NCI-H82 treated with DMSO at 0.1 percent for 48 hours (cell line): Measurements from ENCODE around the gene SCUBE1.

Source experiments
- DNase-seq: peaks from one replicate; lab custom pipeline; 2025; ENCODE audit not compliant: unreplicated experiment; lab: John Stamatoyannopoulos, UW

SCUBE1 gene

GRCh38 chr22:43202756-43203410, 140.3 kb downstream of the SCUBE1 start:
- no peak for DNase-seq

GRCh38 chr22:43202326-43202725, 140.8 kb downstream of the SCUBE1 start:
- DNase-seq = no peak

- no peak for DNase-seq
Measured at GRCh38 chr22:43201486-43202219, 141.5 kb downstream of the SCUBE1 start.

GRCh38 chr22:43200555-43200954, 142.6 kb downstream of the SCUBE1 start:
- no peak for DNase-seq

GRCh38 chr22:43200031-43200430, 143.1 kb downstream of the SCUBE1 start:
- no peak for DNase-seq

GRCh38 chr22:43199541-43199940, 143.6 kb downstream of the SCUBE1 start:
- DNase-seq = no peak

- no peak for DNase-seq
Measured at GRCh38 chr22:43198936-43199335, 144.2 kb downstream of the SCUBE1 start.

- DNase-seq = no peak
Measured at GRCh38 chr22:43198126-43198525, 145.0 kb downstream of the SCUBE1 start.

- no peak for DNase-seq
Measured at GRCh38 chr22:43197271-43197941, 145.8 kb downstream of the SCUBE1 start.

GRCh38 chr22:43191831-43192230, 151.3 kb downstream of the SCUBE1 start:
- DNase-seq = no peak

- DNase-seq = no peak
Measured at GRCh38 chr22:43188829-43189545, 154.2 kb downstream of the SCUBE1 start.

- DNase-seq = peak; percentile 50
Measured at GRCh38 chr22:43187171-43188099, 155.7 kb downstream of the SCUBE1 start.

- no peak for DNase-seq
Measured at GRCh38 chr22:43186272-43187170, 156.7 kb downstream of the SCUBE1 start, which contains the start of gene TTLL12. TSS of gene TTLL12 (minus strand) at chr22:43187134. CDS start at chr22:43187069, 65 bp downstream.

GRCh38 chr22:43185860-43186261, 157.3 kb downstream of the SCUBE1 start:
- no peak for DNase-seq

GRCh38 chr22:43183496-43184277, 159.5 kb downstream of the SCUBE1 start:
- no peak for DNase-seq

GRCh38 chr22:43182726-43183125, 160.4 kb downstream of the SCUBE1 start:
- DNase-seq = no peak

- DNase-seq = no peak
Measured at GRCh38 chr22:43182118-43182517, 161.1 kb downstream of the SCUBE1 start.

GRCh38 chr22:43181321-43182076, 161.7 kb downstream of the SCUBE1 start:
- no peak for DNase-seq
